Smooth muscle cell (in vitro differentiated cells): ENCODE results near the gene ZBTB38. TPM values are rescaled to one million over a fixed set of nuclear protein-coding genes. Genes with fewer than 3 reads are reported as not detected.

Experiments
- DNase-seq: peaks from one replicate; lab custom pipeline; 2025; ENCODE audit not compliant: unreplicated experiment; lab: John Stamatoyannopoulos, UW
- H2AFZ ChIP-seq: fragments of 200-600 bp; sonication (generic); 2 replicates; pipeline ENCODE4 v1.6.0; 2016; ENCODE audit warnings: antibody characterized with exemption, low read depth, mild to moderate bottlenecking
- H3F3A ChIP-seq: fragments of 200-600 bp; sonication (generic); 2 replicates; pipeline ENCODE4 v1.6.0; 2017; ENCODE audit warnings: antibody characterized with exemption, low read depth
- H3K27ac ChIP-seq: fragments of 200-600 bp; sonication (generic); 2 replicates; pipeline ENCODE4 v1.5.1; 2016; ENCODE audit warnings: low read depth, mild to moderate bottlenecking
- H3K27me3 ChIP-seq: fragments of 200-600 bp; sonication (generic); 2 replicates; pipeline ENCODE4 v1.6.1; 2016; ENCODE audit warnings: low read depth, mild to moderate bottlenecking
- H3K36me3 ChIP-seq: fragments of 200-600 bp; sonication (generic); 2 replicates; pipeline ENCODE4 v1.5.1; 2016; ENCODE audit warnings: low read depth
- H3K4me1 ChIP-seq: fragments of 200-600 bp; sonication (generic); 2 replicates; pipeline ENCODE4 v1.5.1; 2016; ENCODE audit warnings: low read depth
- H3K4me2 ChIP-seq: fragments of 200-600 bp; sonication (generic); 2 replicates; pipeline ENCODE4 v1.6.0; 2016; ENCODE audit warnings: mild to moderate bottlenecking
- H3K4me3 ChIP-seq: fragments of 200-600 bp; sonication (generic); 2 replicates; pipeline ENCODE4 v1.5.1; 2016; ENCODE audit warnings: mild to moderate bottlenecking
- H3K79me2 ChIP-seq: fragments of 200-600 bp; sonication (generic); 2 replicates; pipeline ENCODE4 v1.6.0; 2016; ENCODE audit warnings: low read depth, mild to moderate bottlenecking
- H3K9ac ChIP-seq: fragments of 200-600 bp; sonication (generic); 2 replicates; pipeline ENCODE4 v1.6.0; 2016; ENCODE audit warnings: low read depth
- H3K9me3 ChIP-seq: fragments of 200-600 bp; sonication (generic); replicated peaks from 2 replicates; pipeline ENCODE4 v1.5.1; 2016; ENCODE audit warnings: low read depth
- H4K20me1 ChIP-seq: fragments of 200-600 bp; sonication (generic); 2 replicates; pipeline ENCODE4 v1.6.0; 2016; ENCODE audit warnings: low read depth
- WGBS: methylation state at CpG from one replicate; pipeline ENCODE4 v1.1.7; 2016; ENCODE audit warnings: low lambda C conversion rate; 5-methylcytosine and 5-hydroxymethylcytosine counted together
- polyA plus RNA-seq: library from polyadenylated mRNA; unstranded; fragments of >200 nt; fragmentation: Nextera tagmentation; extraction: Ambion mirVana; gene quantifications from 2 replicates; pipeline ENCODE4 v1.2.1, GENCODE V29; 2016
- total RNA-seq: library from RNA; depleted of rRNA; stranded (reverse); fragments of >200 nt; gene quantifications from 2 replicates; pipeline ENCODE4 v1.2.3, GENCODE V29; 2014
- TF ChIP-seq, protein P1 (sequence below): fragments of 200-600 bp; sonication (generic); IDR thresholded peaks from 2 replicates; pipeline ENCODE4 v1.5.1; 2017; ENCODE audit warnings: borderline replicate concordance, mild to moderate bottlenecking, antibody characterized with exemption; ENCODE audit not compliant: insufficient read depth, poor library complexity, severe bottlenecking

Gene ZBTB38
- total and polyA plus RNA-seq, 2 experiments from 2014 or later: 21.7 to 68.0 TPM

DNA sequence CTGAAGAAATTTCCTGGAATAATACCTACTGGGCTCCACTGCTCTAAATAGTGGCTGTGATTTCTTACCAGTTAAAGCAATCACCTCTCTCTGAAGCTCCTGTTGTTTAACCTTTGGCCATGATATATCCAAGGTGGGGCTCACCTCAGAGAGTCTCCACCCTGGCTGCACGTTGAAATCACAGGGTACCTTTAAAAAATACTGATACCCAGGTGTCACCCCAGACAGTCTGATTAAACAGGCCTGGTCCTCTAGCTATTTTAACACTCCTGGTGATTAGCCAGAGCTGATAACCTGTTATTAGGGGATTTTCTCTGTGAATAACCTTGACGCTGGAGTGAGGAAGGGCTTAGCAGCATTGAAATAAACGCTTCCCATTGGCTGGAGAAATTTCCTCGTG, 22.3 kb upstream of the ZBTB38 start:
- no peaks in the 10 kb centered on the region for H3K4me1 ChIP-seq
- no peak overlapping the region for H3K27ac ChIP-seq
- no peak for DNase-seq
- no peaks in the 10 kb centered on the region for H3K79me2 ChIP-seq
- WGBS: 69% methylated on average over 4 of the region's 4 CpGs
- no peak overlapping the region for H3K4me2 ChIP-seq
- H3K27me3 ChIP-seq: no peaks in the 10 kb centered on the region
- H3K36me3 ChIP-seq: no peaks in the 10 kb centered on the region
- H4K20me1 ChIP-seq: no peaks in the 10 kb centered on the region
- TF ChIP-seq, protein P1, sequence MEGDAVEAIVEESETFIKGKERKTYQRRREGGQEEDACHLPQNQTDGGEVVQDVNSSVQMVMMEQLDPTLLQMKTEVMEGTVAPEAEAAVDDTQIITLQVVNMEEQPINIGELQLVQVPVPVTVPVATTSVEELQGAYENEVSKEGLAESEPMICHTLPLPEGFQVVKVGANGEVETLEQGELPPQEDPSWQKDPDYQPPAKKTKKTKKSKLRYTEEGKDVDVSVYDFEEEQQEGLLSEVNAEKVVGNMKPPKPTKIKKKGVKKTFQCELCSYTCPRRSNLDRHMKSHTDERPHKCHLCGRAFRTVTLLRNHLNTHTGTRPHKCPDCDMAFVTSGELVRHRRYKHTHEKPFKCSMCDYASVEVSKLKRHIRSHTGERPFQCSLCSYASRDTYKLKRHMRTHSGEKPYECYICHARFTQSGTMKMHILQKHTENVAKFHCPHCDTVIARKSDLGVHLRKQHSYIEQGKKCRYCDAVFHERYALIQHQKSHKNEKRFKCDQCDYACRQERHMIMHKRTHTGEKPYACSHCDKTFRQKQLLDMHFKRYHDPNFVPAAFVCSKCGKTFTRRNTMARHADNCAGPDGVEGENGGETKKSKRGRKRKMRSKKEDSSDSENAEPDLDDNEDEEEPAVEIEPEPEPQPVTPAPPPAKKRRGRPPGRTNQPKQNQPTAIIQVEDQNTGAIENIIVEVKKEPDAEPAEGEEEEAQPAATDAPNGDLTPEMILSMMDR: no peak
- H3F3A ChIP-seq: no peaks in the 10 kb centered on the region
- no peak overlapping the region for H2AFZ ChIP-seq
- H3K9me3 ChIP-seq: no peaks in the 10 kb centered on the region
- no peak overlapping the region for H3K4me3 ChIP-seq
- H3K9ac ChIP-seq: no peak overlapping the region

DNA sequence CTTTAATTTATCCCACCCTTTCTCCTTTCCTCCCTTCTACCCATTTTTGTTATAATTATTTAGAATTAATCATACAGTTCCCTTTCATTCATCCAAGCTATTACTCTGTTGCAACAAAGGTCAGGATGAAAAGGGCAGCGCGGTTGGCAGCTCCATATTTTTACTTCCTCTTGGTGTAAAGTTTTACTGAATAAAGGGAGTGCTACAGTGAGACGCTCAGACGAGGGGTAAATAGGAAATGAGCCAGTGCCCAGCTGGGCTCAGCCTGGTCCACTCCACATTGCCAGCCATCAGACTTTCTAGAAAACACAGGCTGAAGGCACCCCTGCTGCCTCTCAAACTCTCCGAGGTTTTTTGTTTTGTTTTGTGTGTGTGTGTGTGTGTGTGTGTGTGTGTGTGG, 21.9 kb upstream of the ZBTB38 start:
- Histone ChIP-seq H3K27me3 (no peaks in the 10 kb centered on the region), H3K79me2 (no peaks in the 10 kb centered on the region), H3K9me3 (no peaks in the 10 kb centered on the region), H2AFZ (no peak overlapping the region), H3K4me3 (no peak overlapping the region), H3K9ac (no peak overlapping the region), H3K4me1 (no peaks in the 10 kb centered on the region), H3K36me3 (no peaks in the 10 kb centered on the region), H3K27ac (no peak overlapping the region), H3K4me2 (no peak overlapping the region), H3F3A (no peaks in the 10 kb centered on the region), H4K20me1 (no peaks in the 10 kb centered on the region)
- WGBS: 85% methylated on average over 5 of the region's 5 CpGs
- no peak for DNase-seq
- TF ChIP-seq, protein P1: no peak

DNA sequence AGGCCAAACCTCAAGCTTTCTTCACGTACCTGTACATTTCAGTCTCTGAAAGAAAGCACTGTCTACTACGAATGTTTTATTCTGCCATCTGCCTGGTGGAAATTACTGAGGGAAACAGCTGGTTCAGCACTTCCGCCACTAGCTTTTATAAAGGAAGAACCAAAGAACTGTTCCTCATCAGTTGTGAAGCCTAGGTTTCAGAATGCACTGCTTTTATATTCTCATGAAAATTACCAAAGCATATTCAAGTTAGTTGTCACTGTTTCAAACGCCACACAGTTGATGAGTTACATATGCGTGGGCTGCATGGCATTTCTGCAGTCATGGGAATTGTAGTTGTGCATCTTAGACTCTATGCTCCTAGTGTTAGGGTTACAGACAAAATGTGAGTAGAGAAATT, 21.5 kb upstream of the ZBTB38 start:
- WGBS: 76% methylated on average over 5 of the region's 5 CpGs

DNA sequence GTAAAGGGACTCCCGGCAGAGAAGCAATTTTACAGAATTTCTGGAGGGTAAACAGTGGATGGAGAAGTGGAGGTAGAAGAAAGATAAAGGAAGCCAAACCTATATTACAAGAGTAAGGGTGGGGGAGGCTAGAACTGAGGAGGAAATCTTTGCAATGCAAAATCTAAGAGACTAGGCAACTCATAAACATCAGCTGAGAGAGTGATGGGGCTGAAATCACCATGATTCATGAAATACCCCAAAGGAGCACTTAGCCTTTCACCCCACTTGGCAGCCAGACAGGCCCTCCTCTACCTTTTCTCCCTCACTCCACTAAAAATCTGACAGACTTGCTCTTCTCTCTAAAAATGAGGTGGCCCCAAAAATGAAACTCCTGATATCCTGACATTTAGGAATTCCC, 19.5 kb upstream of the ZBTB38 start:
- no peak for DNase-seq
- no peaks in the 10 kb centered on the region for H3K9me3 ChIP-seq
- TF ChIP-seq, protein P1: no peak
- WGBS: 78% methylated on average over 1 of the region's 1 CpG
- H3K4me2 ChIP-seq: no peak overlapping the region
- no peaks in the 10 kb centered on the region for H3K36me3 ChIP-seq
- no peaks in the 10 kb centered on the region for H3F3A ChIP-seq
- H3K79me2 ChIP-seq: no peaks in the 10 kb centered on the region
- no peak overlapping the region for H3K27ac ChIP-seq
- no peak overlapping the region for H3K9ac ChIP-seq
- no peaks in the 10 kb centered on the region for H4K20me1 ChIP-seq
- peaks cover 6% of the 10 kb centered on the region for H3K4me1 ChIP-seq
- no peak overlapping the region for H3K4me3 ChIP-seq
- no peak overlapping the region for H2AFZ ChIP-seq
- peaks cover 5% of the 10 kb centered on the region for H3K27me3 ChIP-seq

More for the DNA sequence above, 21.5 kb upstream of the ZBTB38 start:
- H3F3A ChIP-seq: no peaks in the 10 kb centered on the region
- TF ChIP-seq, protein P1: no peak
- H3K4me3 ChIP-seq: no peak overlapping the region
- H3K79me2 ChIP-seq: no peaks in the 10 kb centered on the region
- no peak overlapping the region for H3K4me2 ChIP-seq
- no peaks in the 10 kb centered on the region for H3K36me3 ChIP-seq
- no peaks in the 10 kb centered on the region for H3K4me1 ChIP-seq
- no peak for DNase-seq
- no peaks in the 10 kb centered on the region for H3K27me3 ChIP-seq
- H4K20me1 ChIP-seq: no peaks in the 10 kb centered on the region
- H2AFZ ChIP-seq: no peak overlapping the region
- H3K9ac ChIP-seq: no peak overlapping the region
- H3K27ac ChIP-seq: no peak overlapping the region
- H3K9me3 ChIP-seq: no peaks in the 10 kb centered on the region
